Lower lobe of right lung (tissue), 2 donors: ENCODE results near the gene BCL11A. TPM values are rescaled to one million over a fixed set of nuclear protein-coding genes. Genes with fewer than 3 reads are reported as not detected.
A peak's percentile ranks its signal among the peaks of the same experiment; 100 is the strongest.

Source experiments
- ATAC-seq, 2 donors: fragments of 200-7000 bp; cut with Tn5 transposase; one replicate each; pipeline ENCODE4 v1.9.1; 2020 to 2022; ENCODE audit warnings: mild to moderate bottlenecking in 2 of 2, moderate library complexity in 2 of 2
- DNase-seq: peaks from one replicate; pipeline ENCODE4 v3.0.0-alpha.2; 2020
- H3K27ac ChIP-seq: fragments of 200-600 bp; one replicate; pipeline ENCODE4 v1.8.0; 2022
- H3K27me3 ChIP-seq: fragments of 200-600 bp; one replicate; pipeline ENCODE4 v1.8.0; 2022; ENCODE audit warnings: low read depth
- H3K36me3 ChIP-seq: fragments of 200-600 bp; one replicate; pipeline ENCODE4 v1.8.0; 2022; ENCODE audit warnings: mild to moderate bottlenecking
- H3K4me1 ChIP-seq: fragments of 200-600 bp; one replicate; pipeline ENCODE4 v1.8.0; 2022
- H3K4me3 ChIP-seq: fragments of 200-600 bp; one replicate; pipeline ENCODE4 v1.8.0; 2022; ENCODE audit warnings: mild to moderate bottlenecking
- H3K9me3 ChIP-seq: fragments of 200-600 bp; one replicate; pipeline ENCODE4 v1.8.0; 2022
- intact Hi-C: fragments of 100-400 bp; cut with DNase I; formaldehyde crosslinking; loops from one replicate; pipeline ENCODE4 v1.11.0; 2022
- total RNA-seq: library from RNA; stranded (reverse); fragmentation: NEBNext Ultra II Directional; extraction: Animal tissue kit (Norgen Biotek cat#: 25700); gene quantifications from one replicate; pipeline ENCODE4 v1.2.1, GENCODE V29; 2021
- TF ChIP-seq, protein P1 (sequence below): fragments of 200-600 bp; IDR thresholded peaks from one replicate; pipeline ENCODE4 v1.8.0; 2022; ENCODE audit warnings: antibody characterized with exemption, mild to moderate bottlenecking
- donor health status: DM: no; HTN: yes; CAD: no; lungs with severe emphysema.

Gene BCL11A
- total RNA-seq, 1 donor from 2014 or later, result 9.7 TPM

DNA sequence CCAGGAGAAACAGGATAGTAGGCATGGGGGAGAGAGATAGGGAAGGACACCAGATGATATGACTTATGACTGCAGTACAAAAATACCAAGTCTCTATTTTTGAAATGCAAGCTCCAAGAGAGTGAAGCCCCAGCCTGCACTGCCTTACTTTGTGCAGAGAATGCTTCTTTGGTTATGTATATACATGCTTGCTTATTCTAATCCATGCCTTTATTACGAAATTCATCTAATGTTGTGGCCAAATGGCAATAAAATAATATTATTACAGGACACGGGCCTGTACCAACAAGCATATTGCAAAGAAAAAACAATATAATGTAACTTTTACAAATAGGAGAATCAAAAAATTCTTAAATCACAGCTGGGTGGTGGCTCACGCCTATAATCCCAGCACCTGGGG, 110.8 kb downstream of the BCL11A start:
- H3K9me3 ChIP-seq, result no peaks in the 10 kb centered on the region
- H3K27ac ChIP-seq, result no peak overlapping the region
- TF ChIP-seq, protein P1, sequence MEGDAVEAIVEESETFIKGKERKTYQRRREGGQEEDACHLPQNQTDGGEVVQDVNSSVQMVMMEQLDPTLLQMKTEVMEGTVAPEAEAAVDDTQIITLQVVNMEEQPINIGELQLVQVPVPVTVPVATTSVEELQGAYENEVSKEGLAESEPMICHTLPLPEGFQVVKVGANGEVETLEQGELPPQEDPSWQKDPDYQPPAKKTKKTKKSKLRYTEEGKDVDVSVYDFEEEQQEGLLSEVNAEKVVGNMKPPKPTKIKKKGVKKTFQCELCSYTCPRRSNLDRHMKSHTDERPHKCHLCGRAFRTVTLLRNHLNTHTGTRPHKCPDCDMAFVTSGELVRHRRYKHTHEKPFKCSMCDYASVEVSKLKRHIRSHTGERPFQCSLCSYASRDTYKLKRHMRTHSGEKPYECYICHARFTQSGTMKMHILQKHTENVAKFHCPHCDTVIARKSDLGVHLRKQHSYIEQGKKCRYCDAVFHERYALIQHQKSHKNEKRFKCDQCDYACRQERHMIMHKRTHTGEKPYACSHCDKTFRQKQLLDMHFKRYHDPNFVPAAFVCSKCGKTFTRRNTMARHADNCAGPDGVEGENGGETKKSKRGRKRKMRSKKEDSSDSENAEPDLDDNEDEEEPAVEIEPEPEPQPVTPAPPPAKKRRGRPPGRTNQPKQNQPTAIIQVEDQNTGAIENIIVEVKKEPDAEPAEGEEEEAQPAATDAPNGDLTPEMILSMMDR, result no peak
- no peaks in the 10 kb centered on the region for H3K27me3 ChIP-seq
- no peak for ATAC-seq
- intact Hi-C loops, result no loop called here
- no peaks in the 10 kb centered on the region for H3K36me3 ChIP-seq
- no peaks in the 10 kb centered on the region for H3K4me1 ChIP-seq
- no peak for DNase-seq
- H3K4me3 ChIP-seq, result no peak overlapping the region

DNA sequence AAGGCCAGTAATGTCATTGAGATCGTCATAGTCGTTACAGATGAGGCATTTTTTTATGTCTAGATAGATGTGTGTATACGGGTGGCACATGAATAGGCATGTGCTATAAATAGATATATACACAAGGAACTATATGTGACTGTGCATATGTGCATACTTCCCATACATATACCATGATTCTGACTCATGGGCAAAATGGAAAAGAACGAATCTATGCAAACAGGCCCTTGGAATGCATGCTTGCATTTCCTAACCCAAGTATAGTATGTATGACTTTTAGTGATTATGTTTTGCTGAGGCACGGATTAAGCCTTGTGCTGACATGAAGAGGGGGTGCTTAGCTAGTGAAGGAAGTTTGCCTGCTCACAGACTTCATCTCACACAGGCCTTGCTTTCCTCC, 111.7 kb downstream of the BCL11A start:
- intact Hi-C loops, result no loop called here
- TF ChIP-seq, protein P1, result no peak
- Histone ChIP-seq H3K36me3 (no peaks in the 10 kb centered on the region), H3K9me3 (no peaks in the 10 kb centered on the region), H3K27ac (no peak overlapping the region), H3K4me3 (no peak overlapping the region), H3K27me3 (no peaks in the 10 kb centered on the region), H3K4me1 (no peaks in the 10 kb centered on the region)
- no peak for ATAC-seq
- no peak for DNase-seq

DNA sequence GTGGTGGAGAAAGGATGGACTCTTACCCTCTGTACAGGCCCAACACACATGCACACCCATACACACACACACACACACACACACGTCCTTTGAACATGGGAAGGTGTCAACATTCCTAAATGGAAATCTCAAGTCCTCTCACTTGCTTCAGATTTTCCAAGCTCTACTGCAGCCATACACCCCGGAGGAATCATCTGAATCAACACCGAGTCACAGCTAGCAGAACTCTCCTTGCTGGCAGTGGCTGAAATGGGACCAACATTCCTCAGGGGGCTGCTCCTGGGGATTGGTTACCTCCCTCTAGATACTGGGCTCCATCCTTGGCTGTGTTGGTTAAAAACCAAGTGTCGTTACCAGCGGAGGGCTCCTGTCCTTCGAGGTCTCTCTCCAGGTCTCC, 112.7 kb downstream of the BCL11A start:
- TF ChIP-seq, protein P1, result no peak

DNA sequence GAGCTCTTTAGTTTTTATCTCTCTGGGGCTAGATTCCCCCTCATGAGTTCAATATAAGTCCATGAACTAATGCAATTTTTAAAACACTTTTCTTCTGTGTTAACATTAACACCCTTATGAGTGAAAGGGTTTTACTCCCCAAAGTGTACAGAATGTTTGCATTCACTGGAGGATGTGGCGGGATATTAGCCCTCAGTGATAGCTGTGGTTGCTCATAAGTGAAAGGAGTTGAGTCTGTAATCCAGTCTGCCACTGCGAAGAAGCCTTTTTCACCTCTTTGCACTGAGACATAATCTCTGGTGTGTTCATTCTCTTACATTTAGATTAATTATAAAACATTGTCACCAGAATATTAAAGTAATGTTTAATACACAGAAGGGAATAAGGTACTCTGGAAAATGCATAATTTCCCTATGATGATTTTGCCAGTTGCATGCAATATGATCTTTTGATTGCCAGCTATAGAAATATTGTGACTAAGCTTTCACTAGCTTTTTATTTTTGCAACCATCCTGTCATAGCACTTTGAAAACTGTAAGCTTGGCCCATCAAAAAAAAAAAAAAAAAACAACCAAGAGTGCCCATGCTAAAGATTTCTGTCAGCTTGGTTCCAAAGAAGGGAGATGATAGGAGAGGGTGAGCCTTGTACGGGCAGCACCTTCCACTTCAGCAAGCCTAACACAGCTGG, 113.2 kb downstream of the BCL11A start:
- Histone ChIP-seq H3K4me1 (no peaks in the 10 kb centered on the region), H3K36me3 (no peaks in the 10 kb centered on the region), H3K27ac (no peak overlapping the region), H3K27me3 (no peaks in the 10 kb centered on the region), H3K4me3 (no peak overlapping the region), H3K9me3 (no peaks in the 10 kb centered on the region)
- intact Hi-C loops, result no loop called here
- DNase-seq (no peak), ATAC-seq (no peak)
- TF ChIP-seq, protein P1, result no peak

More for the DNA sequence above, 112.7 kb downstream of the BCL11A start:
- Histone ChIP-seq H3K36me3 (no peaks in the 10 kb centered on the region), H3K9me3 (no peaks in the 10 kb centered on the region), H3K4me3 (no peak overlapping the region), H3K4me1 (no peaks in the 10 kb centered on the region), H3K27me3 (no peaks in the 10 kb centered on the region), H3K27ac (no peak overlapping the region)
- ATAC-seq, result no peak
- no peak for DNase-seq
- intact Hi-C loops, result no loop called here

DNA sequence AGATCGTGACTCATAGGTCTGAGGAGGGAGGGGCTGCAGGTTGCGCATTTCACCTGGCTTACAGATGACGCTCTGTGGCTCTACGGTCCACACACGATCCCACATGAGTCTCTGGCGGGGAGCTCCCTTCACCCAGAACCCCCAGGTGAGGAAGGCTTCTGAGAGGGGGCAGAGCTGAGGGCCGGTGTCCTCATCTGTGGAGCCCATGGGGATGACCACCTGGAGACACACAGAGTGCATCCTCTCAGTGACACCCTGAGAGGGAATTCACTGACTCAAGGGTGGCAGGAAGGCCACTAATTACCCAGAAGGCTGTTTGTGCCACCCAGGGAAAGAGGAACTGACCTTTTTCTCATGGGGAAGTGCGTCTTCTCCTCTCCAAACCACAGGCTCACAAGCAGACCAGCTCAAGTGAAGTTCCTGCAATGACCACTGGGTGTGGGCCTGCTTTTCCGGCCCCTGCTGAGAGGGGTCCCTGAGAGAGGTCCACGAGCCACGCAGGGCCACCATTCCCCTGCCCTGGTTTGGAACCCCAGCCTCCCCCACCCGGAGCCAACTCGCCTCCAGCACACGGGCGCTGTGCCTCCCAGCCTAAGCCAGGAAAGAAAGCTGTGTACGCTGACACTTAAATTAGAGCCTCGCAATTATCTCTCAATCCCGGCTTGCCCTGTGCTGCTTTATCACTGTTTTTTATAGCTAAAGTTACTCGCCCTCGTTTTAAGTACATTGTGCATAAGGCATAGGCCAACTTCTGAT, 114.1 kb downstream of the BCL11A start:
- ATAC-seq, result peak; percentile 87 to 92
- H3K9me3 ChIP-seq, result no peaks in the 10 kb centered on the region
- peak; percentile 70 for DNase-seq
- H3K4me1 ChIP-seq, result no peaks in the 10 kb centered on the region
- intact Hi-C loops, result no loop called here
- H3K27me3 ChIP-seq, result no peaks in the 10 kb centered on the region
- no peaks in the 10 kb centered on the region for H3K36me3 ChIP-seq
- H3K4me3 ChIP-seq, result no peak overlapping the region
- H3K27ac ChIP-seq, result peak overlapping the region; percentile 49
- TF ChIP-seq, protein P1, result peak; percentile 44
